ENCODE measurements around the gene NUDCD3.
A peak's percentile ranks its signal among the peaks of the same experiment; 100 is the strongest.

Gene NUDCD3

GRCh38 chr7:44415047-44415446 is 75.4 kb downstream of the NUDCD3 start:
- H3K4me3 Mint-ChIP-seq, result no peak overlapping the region
- no peak overlapping the region for H3K27ac Mint-ChIP-seq
- no peak for TF ChIP-seq CTCF (IDR thresholded peaks at IDR 0.05; ENCODE audit: unreplicated experiment in 3 of 3)
- H3K27me3 Mint-ChIP-seq (ENCODE audit: low read depth), result no peaks in the 10 kb centered on the region
- no peaks in the 10 kb centered on the region for H3K4me1 Mint-ChIP-seq
- peaks cover 10% of the 10 kb centered on the region for H3K9me3 Mint-ChIP-seq
- H3K36me3 Mint-ChIP-seq (ENCODE audit: low read depth), result peaks cover 49% of the 10 kb centered on the region

- Mint-ChIP-seq H3K27me3 (ENCODE audit: low read depth) (no peaks in the 10 kb centered on the region), H3K4me1 (peaks cover 27% of the 10 kb centered on the region), H3K9me3 (peaks cover 18% of the 10 kb centered on the region), H3K4me3 (no peak overlapping the region), H3K36me3 (ENCODE audit: low read depth) (peaks cover 54% of the 10 kb centered on the region), H3K27ac (no peak overlapping the region)
- TF ChIP-seq CTCF (IDR thresholded peaks at IDR 0.05; ENCODE audit: unreplicated experiment in 3 of 3), result no peak
These were observed 79.2 kb downstream of the NUDCD3 start for GRCh38 chr7:44411306-44411705.

GRCh38 chr7:44408596-44408995 is 81.9 kb downstream of the NUDCD3 start:
- Mint-ChIP-seq H3K4me1 (peaks cover 29% of the 10 kb centered on the region), H3K4me3 (no peak overlapping the region), H3K27me3 (ENCODE audit: low read depth) (no peaks in the 10 kb centered on the region), H3K27ac (peak overlapping the region; percentile 30 to 95 (median 85)), H3K36me3 (ENCODE audit: low read depth) (peaks cover 66% of the 10 kb centered on the region), H3K9me3 (peaks cover 18% of the 10 kb centered on the region)
- TF ChIP-seq CTCF (IDR thresholded peaks at IDR 0.05; ENCODE audit: unreplicated experiment in 3 of 3), result no peak

- Mint-ChIP-seq H3K4me1 (peaks cover 54% of the 10 kb centered on the region), H3K36me3 (ENCODE audit: low read depth) (peaks cover 33% of the 10 kb centered on the region), H3K9me3 (no peaks in the 10 kb centered on the region), H3K4me3 (no peak overlapping the region), H3K27ac (no peak overlapping the region), H3K27me3 (ENCODE audit: low read depth) (no peaks in the 10 kb centered on the region)
- TF ChIP-seq CTCF (IDR thresholded peaks at IDR 0.05; ENCODE audit: unreplicated experiment in 3 of 3), result no peak
These were observed 86.7 kb downstream of the NUDCD3 start for GRCh38 chr7:44403775-44404174.

- Mint-ChIP-seq H3K4me1 (peaks cover 54% of the 10 kb centered on the region), H3K27ac (no peak overlapping the region), H3K27me3 (ENCODE audit: low read depth) (no peaks in the 10 kb centered on the region), H3K36me3 (ENCODE audit: low read depth) (peaks cover 37% of the 10 kb centered on the region), H3K4me3 (no peak overlapping the region), H3K9me3 (no peaks in the 10 kb centered on the region)
- no peak for TF ChIP-seq CTCF (IDR thresholded peaks at IDR 0.05; ENCODE audit: unreplicated experiment in 3 of 3)
These were observed 87.2 kb downstream of the NUDCD3 start for GRCh38 chr7:44403176-44403759.

- no peak overlapping the region for H3K27ac Mint-ChIP-seq
- H3K4me3 Mint-ChIP-seq, result no peak overlapping the region
- peaks cover 52% of the 10 kb centered on the region for H3K4me1 Mint-ChIP-seq
- H3K27me3 Mint-ChIP-seq (ENCODE audit: low read depth), result no peaks in the 10 kb centered on the region
- H3K36me3 Mint-ChIP-seq (ENCODE audit: low read depth), result peaks cover 34% of the 10 kb centered on the region
- TF ChIP-seq CTCF (IDR thresholded peaks at IDR 0.05; ENCODE audit: unreplicated experiment in 3 of 3), result no peak
- H3K9me3 Mint-ChIP-seq, result no peaks in the 10 kb centered on the region
These were observed 87.9 kb downstream of the NUDCD3 start for GRCh38 chr7:44402401-44403060.

Data from nephron (organoid).